K562 (cell line): Measurements from ENCODE around the gene USP10. TPM values are rescaled to one million over a fixed set of nuclear protein-coding genes. Genes with fewer than 3 reads are reported as not detected.

Source experiments
- ARID2 ChIP-seq: fragments of 450-650 bp; IDR thresholded peaks from 2 replicates; pipeline ENCODE4 v1.6.1; 2017; ENCODE audit warnings: antibody characterized with exemption, mild to moderate bottlenecking
- ATF4 ChIP-seq: fragments of 450-650 bp; formaldehyde crosslinking; IDR thresholded peaks from 2 replicates; pipeline ENCODE4 v1.4.0; 2022; ENCODE audit warnings: mild to moderate bottlenecking, moderate library complexity
- BCL6 ChIP-seq: fragments of 250-450 bp; sonication (Bioruptor Pico); IDR thresholded peaks from 2 replicates; pipeline ENCODE4 v1.4.0; 2020
- EGR1 ChIP-seq: fragments of 450-650 bp; conservative IDR thresholded peaks from 2 replicates; pipeline ENCODE4 v1.6.1; 2017; ENCODE audit warnings: mild to moderate bottlenecking
- EHMT2 ChIP-seq: fragments of 450-650 bp; IDR thresholded peaks from 2 replicates; pipeline ENCODE4 v1.6.1; 2018; ENCODE audit warnings: antibody characterized with exemption
- ETV6 ChIP-seq, 3 experiments: fragments of 150-350 bp in 1 of 3; sonication (generic) in 1 of 3; formaldehyde crosslinking in 1 of 3; IDR thresholded peaks; 2 replicates each; pipeline versions ENCODE4 v1.6.1 to v1.8.0; 2014 to 2022; ENCODE audit warnings: borderline replicate concordance in 2 of 3, low read depth in 2 of 3, antibody characterized with exemption in 1 of 3, low read length in 1 of 3, mild to moderate bottlenecking in 1 of 3, missing genetic modification reagents in 1 of 3
- FOSL1 ChIP-seq: fragments of 200-800 bp; sonication (Bioruptor generic); conservative IDR thresholded peaks from 2 replicates; pipeline ENCODE4 v1.6.1; 2016; ENCODE audit warnings: missing genetic modification characterization, missing compliant biosample characterization
- FOXK2 ChIP-seq, 2 experiments: fragments of 450-650 bp; IDR thresholded peaks in 1 of 2; conservative IDR thresholded peaks in 1 of 2; 2 replicates each; pipeline ENCODE4 v1.6.1; 2016; ENCODE audit warnings: low read depth in 2 of 2, mild to moderate bottlenecking in 1 of 2
- RBFOX2 ChIP-seq: fragments of 200-400 bp; formaldehyde crosslinking; IDR thresholded peaks from 2 replicates; pipeline ENCODE4 v1.6.1; 2017; ENCODE audit warnings: low read depth, mild to moderate bottlenecking, low read length, moderate library complexity
- SETDB1 ChIP-seq: IDR thresholded peaks from one replicate; pipeline ENCODE4 v1.6.1; 2012; ENCODE audit warnings: low read length, control low read depth, inconsistent platforms
- SIN3A ChIP-seq, 2 experiments: fragments of 150-350 bp in 1 of 2; IDR thresholded peaks; 2 replicates each; pipeline ENCODE4 v1.6.1; 2011 to 2016; ENCODE audit warnings: borderline replicate concordance in 2 of 2, low read depth in 2 of 2, low read length in 2 of 2, mild to moderate bottlenecking in 2 of 2, moderate library complexity in 2 of 2; ENCODE audit not compliant: control insufficient read depth in 1 of 2
- SLC30A9 ChIP-seq: fragments of 250-450 bp; sonication (Bioruptor Pico); IDR thresholded peaks from 2 replicates; pipeline ENCODE4 v1.8.0; 2022; ENCODE audit warnings: mild to moderate bottlenecking, moderate library complexity
- SMARCE1 ChIP-seq: fragments of 450-650 bp; IDR thresholded peaks from 2 replicates; pipeline ENCODE4 v1.7.1; 2016; ENCODE audit warnings: mild to moderate bottlenecking
- SOX6 ChIP-seq: fragments of 450-650 bp; IDR thresholded peaks from 2 replicates; pipeline ENCODE4 v1.6.1; 2014; ENCODE audit warnings: mild to moderate bottlenecking
- TAF1 ChIP-seq: IDR thresholded peaks from 2 replicates; pipeline ENCODE4 v1.6.1; 2011; ENCODE audit warnings: mild to moderate bottlenecking, low read length, moderate library complexity; ENCODE audit not compliant: insufficient read depth, control insufficient read depth, severe bottlenecking; ENCODE audit errors: extremely low read depth
- TFAP4 ChIP-seq: sonication (generic); formaldehyde crosslinking; IDR thresholded peaks from 2 replicates; pipeline ENCODE4 v1.8.0; 2022; ENCODE audit warnings: missing genetic modification reagents, mild to moderate bottlenecking, moderate library complexity, borderline replicate concordance
- ZBTB49 ChIP-seq: sonication (generic); formaldehyde crosslinking; IDR thresholded peaks from 2 replicates; pipeline ENCODE4 v1.8.0; 2022; ENCODE audit warnings: missing genetic modification reagents, mild to moderate bottlenecking, borderline replicate concordance
- polyA plus RNA-seq, 8 experiments: library from polyadenylated mRNA; depleted of rRNA in 4 of 8; stranded (reverse) in 5 of 8; unstranded in 3 of 8; fragments of >200 nt; fragmentation: Nextera tagmentation in 2 of 8; fragmentation: Illumina TruSeq in 1 of 8; extraction: Ambion mirVana in 2 of 8; extraction: Trizol in 1 of 8; gene quantifications; 2 replicates each; pipeline versions ENCODE4 v1.2.1 to v1.2.3, GENCODE V29; 2011 to 2014; ENCODE audit warnings: inconsistent platforms in 1 of 8, missing spikeins in 1 of 8
- total RNA-seq, 7 experiments: library from RNA; depleted of rRNA in 6 of 7; stranded (reverse); fragments of >200 nt in 6 of 7; fragmentation: Illumina TruSeq in 2 of 7; extraction: Trizol in 2 of 7; gene quantifications; 2 replicates each; pipeline versions ENCODE4 v1.2.1 to v1.2.3, GENCODE V29; 2011 to 2021; ENCODE audit warnings: low replicate concordance in 1 of 7
- TF ChIP-seq, protein P1 (sequence below): fragments of 250-450 bp; sonication (Bioruptor Pico); IDR thresholded peaks from 2 replicates; pipeline ENCODE4 v1.4.0; 2020; ENCODE audit warnings: mild to moderate bottlenecking, moderate library complexity
- TF ChIP-seq, protein P2 (sequence below): fragments of 150-350 bp; conservative IDR thresholded peaks from 2 replicates; pipeline ENCODE4 v1.6.1; 2014; ENCODE audit warnings: low read length

Gene USP10
- total and polyA plus RNA-seq, 9 of the 15 experiments (the other 6 are each of a cell fraction or from before 2014, with no cell fraction given), result 61.7 to 197 (median 116) TPM

DNA sequence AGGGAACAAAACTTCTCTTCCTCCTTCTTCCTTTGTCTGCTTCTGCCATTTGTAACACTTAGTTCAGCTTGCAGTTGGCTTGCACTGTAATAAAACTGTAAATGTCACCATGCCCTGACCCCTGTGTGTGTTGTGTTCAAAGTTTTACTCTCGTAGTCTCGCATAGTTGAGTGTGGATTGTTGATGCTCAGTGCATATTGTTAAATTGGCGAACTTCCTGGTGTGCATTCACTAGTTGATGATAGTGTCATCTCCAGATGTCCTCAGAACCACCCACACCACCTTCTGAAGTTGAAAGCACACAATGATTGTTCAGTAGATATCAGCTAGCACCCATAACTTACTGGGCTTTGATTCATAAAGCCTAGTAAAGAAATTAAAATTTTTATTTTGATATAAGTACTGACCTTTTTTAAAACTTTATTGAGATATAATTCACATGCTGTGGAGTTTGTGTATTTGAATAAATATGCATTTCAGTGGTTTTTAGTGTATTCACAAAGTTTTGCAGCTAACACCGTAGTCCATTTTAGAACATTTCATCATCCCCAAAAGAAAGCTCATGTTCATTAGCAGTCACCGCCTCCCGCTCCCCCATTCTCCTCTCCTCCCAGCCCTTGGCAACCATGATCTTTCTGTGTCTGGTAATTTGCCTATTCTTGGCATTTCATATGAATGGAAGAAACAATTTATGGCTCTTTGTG is 25.0 kb downstream of the USP10 start (continued):
- TF ChIP-seq TFAP4 (CRISPR knock-in tag) (no peak), SMARCE1 (no peak), SLC30A9 (CRISPR knock-in tag) (no peak), SETDB1 (no peak), FOSL1 (tag) (no peak), ZBTB49 (CRISPR knock-in tag) (no peak), EGR1 (no peak), TAF1 (no peak), RBFOX2 (no peak), SOX6 (peak; percentile 63; the same call in 1 of the 2 replicates), SIN3A (IDR thresholded peaks at IDR 0.05; ENCODE audit: borderline replicate concordance in 2 of 2, control insufficient read depth in 1 of 2, low read depth in 2 of 2, low read length in 2 of 2) (no peak), ETV6 (IDR thresholded peaks at IDR 0.05; ENCODE audit: borderline replicate concordance in 1 of 2, low read depth in 2 of 2, low read length in 1 of 2) (no peak), ETV6 (CRISPR knock-in tag; IDR thresholded peaks at IDR 0.05; ENCODE audit: borderline replicate concordance) (no peak), ARID2 (no peak), BCL6 (CRISPR knock-in tag) (no peak), FOXK2 (conservative IDR thresholded peaks at IDR 0.05 in 1 of 2, IDR thresholded peaks at IDR 0.05 in 1 of 2; ENCODE audit: low read depth in 2 of 2) (no peak), ATF4 (no peak), EHMT2 (no peak)
- TF ChIP-seq, protein P1, sequence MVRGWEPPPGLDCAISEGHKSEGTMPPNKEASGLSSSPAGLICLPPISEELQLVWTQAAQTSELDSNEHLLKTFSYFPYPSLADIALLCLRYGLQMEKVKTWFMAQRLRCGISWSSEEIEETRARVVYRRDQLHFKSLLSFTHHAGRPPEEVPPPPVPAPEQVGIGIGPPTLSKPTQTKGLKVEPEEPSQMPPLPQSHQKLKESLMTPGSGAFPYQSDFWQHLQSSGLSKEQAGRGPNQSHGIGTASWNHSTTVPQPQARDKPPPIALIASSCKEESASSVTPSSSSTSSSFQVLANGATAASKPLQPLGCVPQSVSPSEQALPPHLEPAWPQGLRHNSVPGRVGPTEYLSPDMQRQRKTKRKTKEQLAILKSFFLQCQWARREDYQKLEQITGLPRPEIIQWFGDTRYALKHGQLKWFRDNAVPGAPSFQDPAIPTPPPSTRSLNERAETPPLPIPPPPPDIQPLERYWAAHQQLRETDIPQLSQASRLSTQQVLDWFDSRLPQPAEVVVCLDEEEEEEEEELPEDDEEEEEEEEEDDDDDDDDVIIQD (CRISPR knock-in tag), result no peak
- TF ChIP-seq, protein P2, sequence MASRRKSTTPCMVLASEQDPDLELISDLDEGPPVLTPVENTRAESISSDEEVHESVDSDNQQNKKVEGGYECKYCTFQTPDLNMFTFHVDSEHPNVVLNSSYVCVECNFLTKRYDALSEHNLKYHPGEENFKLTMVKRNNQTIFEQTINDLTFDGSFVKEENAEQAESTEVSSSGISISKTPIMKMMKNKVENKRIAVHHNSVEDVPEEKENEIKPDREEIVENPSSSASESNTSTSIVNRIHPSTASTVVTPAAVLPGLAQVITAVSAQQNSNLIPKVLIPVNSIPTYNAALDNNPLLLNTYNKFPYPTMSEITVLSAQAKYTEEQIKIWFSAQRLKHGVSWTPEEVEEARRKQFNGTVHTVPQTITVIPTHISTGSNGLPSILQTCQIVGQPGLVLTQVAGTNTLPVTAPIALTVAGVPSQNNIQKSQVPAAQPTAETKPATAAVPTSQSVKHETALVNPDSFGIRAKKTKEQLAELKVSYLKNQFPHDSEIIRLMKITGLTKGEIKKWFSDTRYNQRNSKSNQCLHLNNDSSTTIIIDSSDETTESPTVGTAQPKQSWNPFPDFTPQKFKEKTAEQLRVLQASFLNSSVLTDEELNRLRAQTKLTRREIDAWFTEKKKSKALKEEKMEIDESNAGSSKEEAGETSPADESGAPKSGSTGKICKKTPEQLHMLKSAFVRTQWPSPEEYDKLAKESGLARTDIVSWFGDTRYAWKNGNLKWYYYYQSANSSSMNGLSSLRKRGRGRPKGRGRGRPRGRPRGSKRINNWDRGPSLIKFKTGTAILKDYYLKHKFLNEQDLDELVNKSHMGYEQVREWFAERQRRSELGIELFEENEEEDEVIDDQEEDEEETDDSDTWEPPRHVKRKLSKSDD, result no peak
